NCI-H1694 (cell line): ENCODE results near the gene RGS7.
"Not testable (repeated sequence)": the region's sequence is repeated elsewhere in the genome, so short reads cannot be mapped to it uniquely, and the experiment has no call there.

Experiments
- DNase-seq: peaks from one replicate; lab custom pipeline; 2025; lab: John Stamatoyannopoulos, UW

RGS7 gene

DNA sequence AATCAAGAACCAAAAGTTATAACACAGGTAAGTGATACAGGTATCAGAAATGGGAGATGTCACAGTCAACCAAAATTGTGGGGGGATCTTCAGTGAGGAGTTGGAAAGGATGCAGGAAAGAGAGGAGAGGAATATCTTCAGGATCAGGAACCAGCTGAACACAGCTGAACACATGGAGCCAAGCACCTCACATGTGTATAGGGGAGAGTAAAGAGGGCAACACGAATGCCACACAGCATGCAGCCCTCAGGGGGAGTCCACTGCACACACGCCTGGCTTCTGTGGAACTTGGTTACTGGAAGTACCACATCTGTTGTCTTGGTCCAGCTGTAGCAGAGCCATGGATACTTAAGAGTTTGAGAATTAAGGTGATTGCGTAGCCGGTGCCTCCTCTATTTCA lies 218.8 kb downstream of the RGS7 start:
- no peak for DNase-seq

DNA sequence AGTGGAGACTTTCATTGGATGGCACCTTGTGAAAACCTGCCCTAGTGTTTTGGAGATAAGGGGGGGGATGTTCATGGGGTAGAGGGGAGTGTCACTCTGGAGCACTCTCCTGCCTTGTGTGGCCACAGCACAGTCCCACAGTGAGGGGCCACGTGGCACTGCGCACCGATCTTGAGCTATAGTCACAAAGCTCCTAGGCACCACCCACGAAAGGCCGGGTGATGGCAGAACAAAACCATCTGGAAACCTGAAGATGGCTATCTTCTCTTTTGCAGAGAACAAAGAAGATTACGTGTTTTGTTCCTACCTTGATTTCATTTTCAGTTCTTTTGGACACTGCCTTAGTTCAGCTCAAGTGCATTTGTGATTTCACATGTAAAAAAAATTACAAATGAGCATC lies 220.6 kb downstream of the RGS7 start:
- no peak for DNase-seq

DNA sequence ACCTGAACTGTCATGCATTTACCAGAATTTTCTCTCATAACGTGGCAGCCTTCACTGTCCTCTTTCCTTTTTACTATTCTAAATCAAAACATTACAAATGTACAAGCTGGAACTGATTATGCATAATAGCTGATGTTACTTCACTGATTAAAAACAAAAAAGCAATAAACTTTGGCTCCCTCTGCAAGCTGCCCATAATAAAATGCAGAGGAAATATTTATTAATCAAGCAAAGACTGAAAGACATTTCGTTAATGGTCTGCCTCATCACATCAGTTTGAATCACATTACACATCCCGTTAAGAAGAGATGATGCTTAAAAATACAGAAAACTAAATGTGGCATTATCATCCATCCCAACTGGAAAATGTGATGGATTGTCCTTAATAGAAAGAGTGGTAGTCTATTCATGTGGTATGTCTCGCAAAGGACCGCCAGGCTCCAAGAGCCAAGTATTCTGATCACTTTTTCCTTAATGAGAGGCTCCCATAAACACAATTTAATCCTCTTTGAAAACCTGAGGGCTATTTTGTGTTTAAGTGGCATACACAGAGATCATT lies 225.3 kb downstream of the RGS7 start:
- DNase-seq: no peak

DNA sequence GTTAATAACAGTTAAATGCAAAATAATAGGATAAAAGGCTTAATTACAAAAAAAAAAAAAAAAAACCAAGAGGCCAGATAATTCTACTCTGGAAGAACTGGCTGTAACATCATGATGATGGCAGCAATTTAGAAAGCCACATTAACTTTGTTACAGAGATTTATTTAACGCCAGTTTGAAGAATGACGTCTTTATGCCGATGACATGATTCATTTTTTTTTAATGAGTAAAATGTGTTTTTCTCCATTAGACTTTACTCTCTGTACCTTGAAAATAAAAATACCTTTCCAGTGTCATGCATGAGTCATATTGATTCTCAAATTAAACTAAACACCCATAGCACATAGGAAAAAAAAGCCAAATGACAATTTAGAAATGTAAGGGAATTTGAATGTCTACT lies 226.1 kb downstream of the RGS7 start:
- DNase-seq: no peak

DNA sequence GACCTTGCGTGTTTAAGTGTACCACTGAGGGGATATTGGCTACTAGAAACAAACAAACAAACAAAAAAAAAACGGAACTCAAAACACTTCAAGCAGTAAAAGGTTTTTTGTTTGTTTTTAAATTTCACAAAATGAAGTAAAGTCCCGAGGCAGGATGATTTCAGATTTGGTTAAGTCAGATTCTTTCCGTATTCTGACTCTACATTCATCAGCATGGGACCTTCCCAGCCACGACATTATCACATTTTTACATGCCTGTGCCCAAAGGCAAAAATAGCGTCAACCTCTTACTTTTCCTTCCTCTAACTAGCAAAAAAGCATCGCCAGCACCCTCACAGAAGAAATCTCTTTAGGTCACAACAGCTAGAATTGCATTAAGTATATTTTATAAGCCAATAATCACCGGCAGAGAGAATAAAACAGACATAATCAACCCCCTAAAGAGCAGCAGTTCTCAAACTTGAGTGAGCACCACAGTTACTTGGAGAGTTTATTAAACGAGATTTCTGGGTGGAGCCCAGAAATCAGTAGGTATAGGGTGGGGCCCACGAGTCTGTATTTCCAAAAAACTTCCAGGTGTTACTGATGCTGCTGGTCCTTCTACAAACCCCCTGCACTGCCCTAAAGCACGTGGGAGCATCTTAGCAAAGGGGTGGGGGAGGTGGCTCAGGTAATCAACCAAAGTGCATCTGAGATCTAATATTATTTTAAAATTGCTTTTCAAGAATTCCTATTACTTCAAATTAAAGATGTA lies 227.6 kb downstream of the RGS7 start:
- no peak for DNase-seq

DNA sequence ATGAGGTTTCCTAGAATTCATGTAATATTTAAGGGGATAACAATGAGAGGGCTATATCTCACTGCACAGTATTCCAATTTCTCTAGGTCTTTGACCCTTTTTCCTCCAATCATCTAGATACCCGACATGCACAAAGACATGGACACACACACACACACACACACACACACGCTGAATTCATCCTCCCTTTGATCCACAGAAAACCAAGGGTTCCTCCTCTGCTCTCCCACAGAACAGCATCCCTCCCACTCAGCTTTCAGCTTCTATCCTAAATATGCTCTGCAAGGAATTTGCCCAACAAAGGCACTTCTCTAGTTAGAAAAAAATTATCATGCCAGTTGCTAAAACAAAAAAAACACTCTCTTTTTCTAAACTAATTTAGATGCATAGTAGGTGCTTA lies 231.7 kb downstream of the RGS7 start:
- no peak for DNase-seq

DNA sequence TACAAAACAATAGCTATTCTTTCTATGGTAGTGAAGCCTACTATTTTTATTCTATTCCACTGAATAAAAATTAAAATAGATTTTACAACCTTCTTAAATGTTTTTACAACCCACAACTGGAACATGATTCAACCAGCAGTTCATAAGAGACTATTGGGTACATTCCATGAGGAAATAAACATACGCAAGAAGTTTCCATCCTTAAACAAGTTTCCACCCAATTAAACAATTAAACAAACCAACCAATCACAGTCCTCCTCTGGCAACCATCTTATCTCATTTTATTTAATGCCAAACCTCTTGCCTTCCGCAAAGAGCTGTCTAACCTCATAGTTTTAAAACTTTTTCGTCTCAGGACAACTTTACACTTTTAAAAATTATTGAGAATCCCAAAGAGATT lies 239.0 kb downstream of the RGS7 start:
- DNase-seq: no peak

DNA sequence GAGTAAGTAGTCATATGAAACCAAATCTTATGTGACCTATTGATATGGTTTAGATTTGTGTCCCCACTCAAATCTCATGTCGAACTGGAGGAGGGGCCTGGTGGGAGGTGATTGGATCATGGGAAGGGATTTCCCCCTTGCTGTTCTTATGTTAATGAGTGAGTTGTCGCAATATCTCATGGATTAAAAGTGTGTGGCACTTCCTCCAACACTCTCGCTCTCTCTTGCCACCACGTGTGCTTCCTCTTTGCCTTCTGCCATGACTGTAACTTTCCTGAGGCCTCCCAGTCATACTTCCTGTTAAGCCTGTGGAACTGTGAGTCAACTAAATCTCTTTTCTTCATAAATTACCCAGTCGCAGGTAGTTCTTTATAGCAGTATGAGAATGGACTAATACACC lies 241.2 kb downstream of the RGS7 start:
- DNase-seq: no peak

DNA sequence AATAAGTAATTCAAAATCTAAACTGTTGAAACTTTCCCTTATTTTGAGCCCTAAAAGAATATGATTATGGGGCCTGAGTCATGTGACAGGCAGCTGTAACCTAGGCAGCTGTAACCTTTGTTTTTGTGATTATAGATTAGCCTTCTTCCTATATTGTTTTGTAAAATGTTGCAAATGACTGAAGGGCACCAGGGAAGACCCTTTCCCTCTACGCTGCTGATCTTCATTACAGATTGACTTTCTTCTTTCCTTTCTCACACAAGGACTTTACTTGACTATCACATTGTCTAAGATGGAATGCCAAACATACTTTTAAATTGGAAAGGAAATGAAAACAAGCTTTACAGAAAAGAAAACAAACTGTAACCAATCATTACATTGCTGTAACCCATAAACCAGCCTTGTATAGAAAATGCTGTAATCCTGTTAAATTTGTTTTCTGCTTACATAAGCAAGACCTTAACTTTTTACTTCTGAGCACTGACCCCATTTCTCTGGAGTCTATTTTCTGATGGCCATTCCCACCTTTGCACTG lies 242.2 kb downstream of the RGS7 start:
- DNase-seq: no peak

DNA sequence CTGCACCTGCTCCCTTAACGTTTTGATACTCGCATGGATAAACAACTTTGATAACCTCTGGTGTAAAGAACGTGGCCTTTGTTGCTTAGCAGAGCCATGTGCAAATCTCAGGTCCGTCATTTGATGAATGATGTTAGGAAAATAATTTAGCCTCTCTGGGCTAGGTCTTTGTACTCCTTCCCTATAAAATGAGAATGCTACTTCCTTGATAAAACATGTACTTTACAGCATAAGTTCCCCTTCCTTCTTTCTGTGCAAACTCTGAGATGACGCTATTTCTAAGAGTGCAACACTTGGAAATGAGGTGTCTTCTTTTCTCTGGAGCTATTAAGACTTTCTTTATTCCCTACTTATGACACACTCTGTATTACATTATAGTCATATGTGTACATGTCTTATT lies 243.4 kb downstream of the RGS7 start:
- no peak for DNase-seq

DNA sequence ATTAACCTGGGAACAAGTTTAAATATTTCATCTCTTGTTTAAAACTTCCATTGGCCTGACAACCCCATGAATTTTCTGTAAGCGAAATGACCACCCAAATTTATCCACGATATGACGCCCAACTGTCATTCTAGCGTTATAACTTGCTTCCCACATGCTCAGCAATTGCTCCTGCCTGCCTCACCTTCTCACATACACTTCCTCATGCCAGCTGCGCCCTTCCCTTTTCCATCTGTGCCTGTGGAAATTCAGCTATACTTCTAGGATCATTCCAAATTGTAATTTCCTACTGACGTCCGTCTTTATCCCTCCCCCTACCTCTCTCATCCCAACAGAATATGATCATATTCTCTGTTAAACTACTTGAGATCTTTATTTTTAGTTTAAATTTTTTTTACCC lies 248.0 kb downstream of the RGS7 start:
- no peak for DNase-seq

DNA sequence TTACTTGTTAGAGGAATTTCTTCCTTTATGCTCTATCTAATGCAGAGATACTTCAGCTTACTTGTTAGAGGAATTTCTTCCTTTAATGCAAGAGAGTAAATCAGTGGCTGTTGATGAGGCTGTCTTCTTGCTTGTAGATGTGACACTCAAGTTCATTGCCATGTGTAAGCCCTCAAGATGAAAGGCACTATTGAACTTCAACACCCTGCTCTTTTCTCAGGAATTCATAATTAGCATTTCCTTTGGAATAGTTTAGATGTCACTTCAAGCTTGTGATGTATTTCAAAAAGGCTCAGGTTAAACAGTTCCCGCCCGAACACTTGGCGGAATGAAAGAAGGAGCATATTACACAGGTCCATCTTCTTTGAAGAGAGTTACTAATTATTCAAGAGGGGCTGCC lies 251.9 kb downstream of the RGS7 start:
- no peak for DNase-seq

DNA sequence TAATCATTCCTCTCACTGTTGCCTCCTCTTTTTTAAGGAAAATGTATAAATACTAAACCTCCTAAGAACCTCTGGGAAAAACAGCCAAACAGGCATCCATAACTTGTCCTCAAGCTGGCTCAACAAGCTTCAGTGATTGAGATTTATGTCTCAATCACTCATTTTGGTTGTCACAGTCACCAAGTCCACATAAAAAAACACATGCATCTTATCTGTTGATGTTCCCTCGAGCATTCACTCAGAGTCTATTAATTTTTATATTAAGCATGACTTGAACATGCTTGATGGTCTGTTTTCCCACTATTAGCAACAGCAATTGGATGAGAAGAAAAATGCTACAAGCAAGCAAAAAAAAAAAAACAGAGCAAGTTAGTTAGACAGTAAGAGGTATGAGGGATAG lies 254.3 kb downstream of the RGS7 start:
- DNase-seq: no peak

DNA sequence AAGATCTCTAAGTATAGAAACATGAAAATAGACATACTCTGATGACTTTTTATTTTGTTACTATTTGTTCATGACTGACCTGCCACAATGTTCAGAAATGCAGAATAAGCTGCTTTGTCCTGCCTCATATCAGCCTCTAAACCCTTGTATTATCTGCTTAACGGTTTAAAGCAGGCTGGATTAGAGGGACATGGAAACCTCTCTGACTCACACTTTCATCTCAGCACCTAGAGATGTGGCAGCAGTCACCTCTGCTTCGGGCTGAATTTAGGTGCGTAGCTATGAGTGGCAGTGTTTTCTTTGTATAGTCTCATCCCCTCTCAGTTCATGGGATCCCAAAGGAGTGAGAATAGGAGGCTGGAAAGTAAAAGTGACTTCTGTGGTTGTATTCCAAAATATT lies 255.4 kb downstream of the RGS7 start:
- DNase-seq: no peak

DNA sequence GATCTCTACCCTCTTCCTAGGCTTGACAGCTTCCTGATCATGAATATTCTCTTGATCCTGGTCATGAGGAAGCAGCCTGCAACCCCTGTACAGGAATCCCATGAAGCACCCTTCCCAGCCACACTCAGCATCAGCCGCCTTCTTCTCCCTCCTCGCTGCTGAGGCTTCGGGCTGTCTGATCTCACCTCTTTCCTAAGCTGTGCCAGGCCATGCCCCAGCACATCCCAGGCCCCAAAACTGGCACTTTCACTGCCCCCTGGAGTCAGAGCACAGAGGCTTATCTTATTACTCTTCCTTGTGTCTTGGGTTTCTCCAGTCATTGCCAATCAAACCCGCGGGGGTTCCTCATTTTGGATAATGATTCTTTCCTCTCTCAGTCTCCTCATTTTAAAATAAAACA lies 259.5 kb downstream of the RGS7 start:
- no peak for DNase-seq

DNA sequence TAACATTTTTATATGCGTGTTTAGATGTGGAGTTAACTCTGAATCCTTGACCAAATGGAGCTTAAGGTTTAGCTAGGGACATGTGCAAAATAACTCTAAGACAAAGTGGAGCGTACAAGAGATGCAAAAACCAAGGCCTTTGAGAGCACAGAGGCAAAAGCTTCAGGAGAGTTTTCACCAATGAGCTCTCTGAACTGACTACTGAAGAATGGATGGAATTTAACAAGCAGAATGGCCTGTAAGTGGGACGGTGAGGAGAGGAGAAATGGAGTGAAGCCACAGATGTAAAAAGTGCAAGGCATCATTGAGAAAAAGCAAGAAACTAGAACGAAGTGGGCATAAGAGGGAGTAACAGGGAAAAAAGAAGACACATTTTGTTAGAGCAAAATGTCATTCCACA lies 260.0 kb downstream of the RGS7 start:
- no peak for DNase-seq

DNA sequence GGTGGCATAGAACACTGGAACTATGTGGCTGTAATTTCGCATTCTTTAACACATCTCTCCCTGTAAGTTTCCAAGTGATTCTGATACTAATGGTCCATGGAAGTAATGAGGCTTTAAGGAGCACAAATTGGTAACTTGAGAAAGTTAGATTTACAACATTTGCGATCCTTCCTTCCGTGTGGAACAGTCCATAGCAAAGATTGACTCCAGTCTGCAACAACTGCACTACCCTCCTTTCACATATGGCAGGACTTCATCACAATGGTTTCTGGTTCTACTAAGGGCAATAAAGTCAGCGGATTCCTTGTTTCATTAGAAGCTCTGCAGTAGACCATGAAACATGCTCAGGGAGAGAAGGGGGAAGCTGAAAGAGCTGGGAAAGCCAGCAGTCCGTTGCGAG lies 261.2 kb downstream of the RGS7 start:
- no peak for DNase-seq

DNA sequence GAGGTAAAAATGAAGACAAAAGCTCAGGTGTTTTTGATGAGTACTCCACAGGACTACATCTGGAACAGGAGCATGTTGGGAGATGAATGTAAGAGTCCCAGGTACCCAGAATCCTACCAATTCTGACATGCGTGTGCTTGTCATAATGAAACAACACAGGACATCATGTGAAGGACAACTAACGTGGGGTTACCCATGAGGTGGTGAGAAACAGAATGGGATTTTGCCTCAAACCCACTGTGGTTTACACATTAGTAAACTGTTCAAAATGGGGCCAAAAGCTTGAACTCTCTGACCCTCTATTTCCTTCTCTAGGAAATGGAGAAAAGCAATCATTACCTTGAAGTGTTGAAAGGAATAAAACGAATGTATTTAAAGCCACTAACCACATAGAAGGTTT lies 266.2 kb downstream of the RGS7 start:
- DNase-seq: no peak

DNA sequence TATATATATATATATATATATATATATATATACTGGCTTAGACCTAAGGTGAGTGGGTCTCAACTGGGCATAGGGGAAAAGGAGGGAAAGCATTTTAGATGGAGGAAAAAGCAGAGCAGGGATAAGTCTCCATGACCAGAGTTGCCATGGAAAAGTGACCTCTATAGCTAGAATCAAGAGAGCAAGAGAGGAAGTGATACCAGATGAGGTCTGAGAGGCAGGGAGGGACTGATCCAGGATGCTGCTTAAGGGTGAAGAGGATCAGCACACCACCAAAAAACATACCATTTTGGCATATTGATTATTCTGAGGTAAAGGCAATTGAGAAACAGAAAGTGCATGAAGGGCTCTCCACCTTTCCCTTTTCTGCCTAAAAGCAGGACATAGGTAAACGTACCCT lies 267.9 kb downstream of the RGS7 start:
- DNase-seq: not testable (repeated sequence)

DNA sequence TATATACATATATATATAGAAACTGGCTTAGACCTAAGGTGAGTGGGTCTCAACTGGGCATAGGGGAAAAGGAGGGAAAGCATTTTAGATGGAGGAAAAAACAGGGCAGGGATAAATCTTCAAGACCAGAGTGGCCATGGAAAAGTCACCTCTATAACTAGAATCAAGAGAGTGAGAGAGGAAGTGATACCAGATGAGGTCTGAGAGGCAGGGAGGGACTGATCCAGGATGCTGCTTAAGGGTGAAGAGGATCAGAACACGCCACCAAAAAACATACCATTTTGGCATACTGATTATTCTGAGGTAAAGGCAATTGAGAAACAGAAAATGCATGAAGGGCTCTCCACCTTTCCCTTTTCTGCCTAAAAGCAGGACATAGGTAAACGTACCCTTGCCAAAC lies 268.9 kb downstream of the RGS7 start:
- DNase-seq: not testable (repeated sequence)

DNA sequence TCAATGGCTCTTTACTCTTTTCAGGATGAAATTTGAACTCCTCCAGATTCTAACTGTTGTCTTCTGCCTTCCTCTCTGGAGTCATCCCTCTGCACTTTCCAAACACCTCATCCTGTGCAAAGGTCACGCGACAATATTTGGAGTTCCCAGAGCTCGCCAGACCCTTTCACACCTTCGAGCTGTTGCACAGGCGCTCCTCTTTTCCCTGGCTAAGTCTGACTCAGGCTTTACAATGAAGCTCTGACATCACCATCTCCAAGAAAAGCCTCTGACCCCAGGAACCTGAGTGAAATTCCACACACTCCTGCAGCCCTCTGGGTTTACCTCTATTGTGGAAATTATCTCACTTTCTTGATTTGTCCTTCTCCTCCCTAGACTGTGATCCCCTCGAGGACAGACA lies 270.3 kb downstream of the RGS7 start:
- no peak for DNase-seq

DNA sequence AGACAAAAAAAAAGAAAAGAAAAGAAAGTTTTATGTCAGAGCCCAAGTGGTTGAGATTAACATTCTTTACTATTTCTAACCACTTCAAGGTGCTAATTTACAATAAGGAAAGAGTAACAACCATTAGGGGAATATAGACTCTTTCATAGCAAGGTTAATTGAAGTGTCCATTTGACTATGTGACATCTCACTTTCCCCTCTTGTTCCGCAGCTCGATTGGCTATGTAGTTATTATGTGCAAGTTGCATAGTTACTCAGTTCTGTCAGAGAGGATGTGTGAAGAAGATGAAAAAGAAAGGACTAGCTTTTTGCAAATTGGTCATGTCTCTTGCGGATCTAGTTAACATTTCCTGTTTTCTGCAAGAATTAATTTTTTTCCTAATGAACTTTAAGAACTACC lies 273.7 kb downstream of the RGS7 start:
- no peak for DNase-seq

DNA sequence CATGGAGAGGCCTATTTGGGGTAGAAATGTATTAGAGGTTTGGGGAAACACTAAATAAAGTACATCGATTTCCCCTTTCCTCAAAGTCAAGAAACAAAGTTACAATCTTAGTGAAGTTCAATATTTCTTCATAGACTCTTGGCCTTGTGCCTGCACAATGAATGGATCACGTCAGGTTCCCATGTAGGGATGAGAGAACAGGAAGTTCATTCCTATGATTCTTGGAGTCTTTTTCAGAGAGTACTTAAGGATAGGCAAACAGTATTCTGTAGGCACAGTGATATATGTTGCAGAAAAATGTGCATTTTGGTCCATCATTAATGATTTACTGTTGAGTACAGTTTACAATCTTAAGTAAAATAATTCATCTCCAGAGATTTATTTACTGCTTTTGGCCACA lies 275.5 kb downstream of the RGS7 start:
- DNase-seq: no peak

DNA sequence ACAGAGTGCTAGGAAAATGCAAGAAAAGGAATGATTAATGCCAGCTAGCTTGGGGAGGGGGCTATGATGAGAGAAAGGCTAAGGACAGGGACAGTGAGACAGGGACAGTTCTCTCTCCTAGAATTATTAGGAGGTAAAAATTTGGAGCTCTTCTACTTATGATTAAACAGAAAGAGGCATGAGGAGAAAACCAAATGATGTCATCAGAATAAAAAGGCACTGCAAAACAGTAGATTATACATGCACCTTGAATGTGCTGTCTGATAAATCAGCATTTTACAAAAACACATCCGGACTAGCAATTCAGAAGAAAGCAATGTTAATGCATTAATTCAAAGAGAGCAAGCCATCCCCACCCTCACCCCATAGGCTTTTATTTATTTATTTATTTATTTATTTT lies 277.5 kb downstream of the RGS7 start:
- DNase-seq: no peak
